Ascending aorta (tissue), 2 donors: ENCODE results near the gene DCXR. TPM values are rescaled to one million over a fixed set of nuclear protein-coding genes. Genes with fewer than 3 reads are reported as not detected.
A peak's percentile ranks its signal among the peaks of the same experiment; 100 is the strongest.

Source experiments
- DNase-seq, 2 donors: peaks; one replicate each; pipeline ENCODE4 v3.0.0-alpha.2; 2019; ENCODE audit warnings: low spot score in 2 of 2
- H3K27ac ChIP-seq, 2 donors: fragments of 200-600 bp; sonication (generic); one replicate each; pipeline ENCODE4 v1.5.1; 2016 to 2017; ENCODE audit warnings: mild to moderate bottlenecking in 1 of 2
- H3K27me3 ChIP-seq: fragments of 200-600 bp; sonication (generic); one replicate; pipeline ENCODE4 v1.5.1; 2017
- H3K36me3 ChIP-seq, 2 donors: fragments of 200-600 bp; sonication (generic); one replicate each; pipeline ENCODE4 v1.5.1; 2016
- H3K4me1 ChIP-seq, 2 donors: fragments of 200-600 bp; sonication (generic); one replicate each; pipeline ENCODE4 v1.5.1; 2016 to 2017; ENCODE audit warnings: mild to moderate bottlenecking in 1 of 2
- H3K4me3 ChIP-seq, 2 donors: fragments of 200-600 bp; sonication (generic); one replicate each; pipeline ENCODE4 v1.5.1; 2016 to 2017; ENCODE audit warnings: mild to moderate bottlenecking in 1 of 2
- H3K9me3 ChIP-seq, 2 donors: fragments of 200-600 bp; sonication (generic); one replicate each; pipeline ENCODE4 v1.5.1; 2016
- CTCF ChIP-seq, 3 experiments: fragments of 200-600 bp in 2 of 3; fragments of 450-650 bp in 1 of 3; sonication (generic) in 2 of 3; IDR thresholded peaks; one replicate each; pipeline ENCODE4 v1.5.1; 2016 to 2019; ENCODE audit warnings: antibody characterized with exemption in 3 of 3, mild to moderate bottlenecking in 1 of 3, moderate library complexity in 1 of 3
- intact Hi-C: fragments of 100-400 bp; cut with DNase I; formaldehyde crosslinking; loops from one replicate; pipeline ENCODE4 v1.15.1; 2023
- total RNA-seq: library from RNA; depleted of rRNA; stranded (reverse); fragments of >200 nt; gene quantifications from one replicate; pipeline ENCODE4 v1.1.0, GENCODE V29; 2016

The DCXR gene
- total RNA-seq, 1 donor from 2014 or later = 160 TPM

- Histone ChIP-seq H3K27me3 (no peaks in the 10 kb centered on the region), H3K9me3 (no peaks in the 10 kb centered on the region), H3K4me3 (no peak overlapping the region), H3K27ac (peak overlapping the region in 1 of 2 donors; percentile 58), H3K4me1 (peaks cover 14 to 44% of the 10 kb centered on the region in 2 donors), H3K36me3 (no peaks in the 10 kb centered on the region)
- intact Hi-C loops = no loop called here
- no peak for TF ChIP-seq CTCF (IDR thresholded peaks at IDR 0.05)
- DNase-seq = no peak
These were observed 29.1 kb downstream of the DCXR start for GRCh38 chr17:82008258-82008940.

- no peaks in the 10 kb centered on the region for H3K27me3 ChIP-seq
- intact Hi-C loops = no loop called here
- no peaks in the 10 kb centered on the region for H3K9me3 ChIP-seq
- H3K27ac ChIP-seq = peak overlapping the region; percentile 56 to 58
- peaks cover 21 to 44% of the 10 kb centered on the region in 2 donors for H3K4me1 ChIP-seq
- H3K4me3 ChIP-seq = no peak overlapping the region
- DNase-seq = no peak
- H3K36me3 ChIP-seq = no peaks in the 10 kb centered on the region
- TF ChIP-seq CTCF (IDR thresholded peaks at IDR 0.05) = peak in 1 of 3 experiments; percentile 10
These were observed 29.8 kb downstream of the DCXR start for GRCh38 chr17:82007495-82008257.

- intact Hi-C loops = no loop called here
- DNase-seq = no peak
- H3K4me1 ChIP-seq = peaks cover 19 to 46% of the 10 kb centered on the region in 2 donors
- no peak for TF ChIP-seq CTCF (IDR thresholded peaks at IDR 0.05)
- H3K4me3 ChIP-seq = no peak overlapping the region
- H3K36me3 ChIP-seq = no peaks in the 10 kb centered on the region
- H3K27ac ChIP-seq = peak overlapping the region; percentile 56 to 58
- H3K9me3 ChIP-seq = no peaks in the 10 kb centered on the region
- no peaks in the 10 kb centered on the region for H3K27me3 ChIP-seq
These were observed 30.3 kb downstream of the DCXR start for GRCh38 chr17:82007228-82007494.

GRCh38 chr17:82006468-82007227 is 30.8 kb downstream of the DCXR start:
- DNase-seq = peak in 1 of 2 donors; percentile 80
- Histone ChIP-seq H3K27me3 (no peaks in the 10 kb centered on the region), H3K4me1 (peaks cover 19 to 46% of the 10 kb centered on the region in 2 donors), H3K9me3 (no peaks in the 10 kb centered on the region), H3K27ac (peak overlapping the region; percentile 56 to 58), H3K4me3 (peak overlapping the region in 1 of 2 donors; percentile 9), H3K36me3 (no peaks in the 10 kb centered on the region)
- intact Hi-C loops = no loop called here
- TF ChIP-seq CTCF (IDR thresholded peaks at IDR 0.05) = no peak

GRCh38 chr17:82005701-82006348 is 31.7 kb downstream of the DCXR start:
- Histone ChIP-seq H3K9me3 (no peaks in the 10 kb centered on the region), H3K36me3 (no peaks in the 10 kb centered on the region), H3K4me1 (peaks cover 19 to 46% of the 10 kb centered on the region in 2 donors), H3K27me3 (no peaks in the 10 kb centered on the region), H3K27ac (peak overlapping the region in 1 of 2 donors; percentile 85), H3K4me3 (no peak overlapping the region)
- intact Hi-C loops = no loop called here
- no peak for DNase-seq
- TF ChIP-seq CTCF (IDR thresholded peaks at IDR 0.05) = no peak
